Colonic mucosa (tissue), 4 donors: ENCODE results near the gene TMEM132D. TPM values are rescaled to one million over a fixed set of nuclear protein-coding genes. Genes with fewer than 3 reads are reported as not detected.

Experiments used
- DNase-seq: peaks from one replicate; pipeline ENCODE4 v3.0.0-alpha.2; 2020
- H3K27ac ChIP-seq: fragments of 200-600 bp; one replicate; pipeline ENCODE4 v1.8.0; 2021
- H3K27me3 ChIP-seq: fragments of 200-600 bp; one replicate; pipeline ENCODE4 v1.8.0; 2021
- H3K36me3 ChIP-seq: fragments of 200-600 bp; one replicate; pipeline ENCODE4 v1.8.0; 2021
- H3K4me1 ChIP-seq: fragments of 200-600 bp; one replicate; pipeline ENCODE4 v1.8.0; 2021; ENCODE audit warnings: mild to moderate bottlenecking
- H3K4me3 ChIP-seq: fragments of 200-600 bp; one replicate; pipeline ENCODE4 v1.8.0; 2021
- H3K9ac ChIP-seq, 2 donors: one replicate each; pipeline ENCODE4 v1.7.0; 2013; ENCODE audit warnings: control low read depth in 2 of 2, low read depth in 2 of 2, low read length in 2 of 2
- H3K9me3 ChIP-seq: fragments of 200-600 bp; one replicate; pipeline ENCODE4 v1.8.0; 2021
- intact Hi-C: fragments of 100-400 bp; cut with DNase I; formaldehyde crosslinking; loops from one replicate; pipeline ENCODE4 v1.14.1; 2022
- total RNA-seq, 2 donors: library from RNA; stranded (reverse); fragmentation: NEBNext Ultra II Directional in 1 of 2; extraction: Animal tissue kit (Norgen Biotek cat#: 25700) in 1 of 2; gene quantifications; one replicate each; pipeline ENCODE4 v1.2.1, GENCODE V29; 2021
- TF ChIP-seq, protein P1 (sequence below): fragments of 200-600 bp; IDR thresholded peaks from one replicate; pipeline ENCODE4 v1.8.0; 2022; ENCODE audit warnings: antibody characterized with exemption, mild to moderate bottlenecking
- donor health status: healthy.
- donor health status: DM: no; HTN: no; CAD: no.
- donor health status: DM: no; HTN: no; CAD: no.

Gene TMEM132D
- total RNA-seq, 2 donors from 2014 or later: 0.17 to 0.32 TPM

DNA sequence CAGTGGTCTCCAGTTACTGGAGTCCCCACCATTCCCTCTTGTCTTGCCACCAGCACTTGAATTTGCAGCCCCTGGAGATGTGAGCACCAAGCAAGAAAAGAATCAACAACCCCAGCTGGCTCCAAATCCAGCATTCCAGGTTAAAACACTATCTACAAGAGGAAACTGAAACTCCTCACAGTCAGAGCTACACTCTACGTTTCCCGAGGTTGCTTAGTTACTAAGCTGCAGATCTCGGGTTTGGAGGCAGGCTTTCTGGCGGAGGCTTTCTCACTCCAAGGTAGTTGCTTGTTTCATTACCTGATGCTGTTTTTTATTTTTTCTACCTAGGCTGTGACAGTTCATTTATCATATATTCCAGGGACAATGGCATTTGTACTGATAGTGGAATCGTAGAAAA lies 802.4 kb downstream of the TMEM132D start:
- Histone ChIP-seq H3K9ac (no peak overlapping the region), H3K9me3 (no peaks in the 10 kb centered on the region), H3K4me1 (no peaks in the 10 kb centered on the region), H3K4me3 (no peak overlapping the region), H3K36me3 (no peaks in the 10 kb centered on the region), H3K27me3 (no peaks in the 10 kb centered on the region), H3K27ac (no peak overlapping the region)
- TF ChIP-seq, protein P1, sequence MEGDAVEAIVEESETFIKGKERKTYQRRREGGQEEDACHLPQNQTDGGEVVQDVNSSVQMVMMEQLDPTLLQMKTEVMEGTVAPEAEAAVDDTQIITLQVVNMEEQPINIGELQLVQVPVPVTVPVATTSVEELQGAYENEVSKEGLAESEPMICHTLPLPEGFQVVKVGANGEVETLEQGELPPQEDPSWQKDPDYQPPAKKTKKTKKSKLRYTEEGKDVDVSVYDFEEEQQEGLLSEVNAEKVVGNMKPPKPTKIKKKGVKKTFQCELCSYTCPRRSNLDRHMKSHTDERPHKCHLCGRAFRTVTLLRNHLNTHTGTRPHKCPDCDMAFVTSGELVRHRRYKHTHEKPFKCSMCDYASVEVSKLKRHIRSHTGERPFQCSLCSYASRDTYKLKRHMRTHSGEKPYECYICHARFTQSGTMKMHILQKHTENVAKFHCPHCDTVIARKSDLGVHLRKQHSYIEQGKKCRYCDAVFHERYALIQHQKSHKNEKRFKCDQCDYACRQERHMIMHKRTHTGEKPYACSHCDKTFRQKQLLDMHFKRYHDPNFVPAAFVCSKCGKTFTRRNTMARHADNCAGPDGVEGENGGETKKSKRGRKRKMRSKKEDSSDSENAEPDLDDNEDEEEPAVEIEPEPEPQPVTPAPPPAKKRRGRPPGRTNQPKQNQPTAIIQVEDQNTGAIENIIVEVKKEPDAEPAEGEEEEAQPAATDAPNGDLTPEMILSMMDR: no peak
- no peak for DNase-seq
- intact Hi-C loops: no loop called here

DNA sequence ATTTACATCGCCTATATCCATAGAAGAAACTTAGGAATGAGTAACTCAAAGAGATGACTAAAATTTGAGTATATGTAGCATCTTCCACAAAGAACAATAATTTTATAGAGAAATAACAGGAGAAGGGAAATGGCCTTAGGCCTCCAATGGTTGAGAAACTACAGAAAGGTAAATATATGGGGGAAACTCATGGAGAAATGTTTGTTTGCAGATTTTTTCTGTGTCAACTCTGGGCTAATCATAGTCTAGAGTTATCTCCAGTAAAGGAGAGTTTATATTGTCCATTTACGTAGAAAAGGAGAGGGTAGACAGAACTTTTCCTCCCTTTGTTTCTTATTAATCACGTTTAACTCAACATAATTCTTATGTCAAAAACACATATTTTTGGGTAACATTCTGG lies 806.4 kb downstream of the TMEM132D start:
- intact Hi-C loops: no loop called here
- Histone ChIP-seq H3K4me3 (no peak overlapping the region), H3K4me1 (no peaks in the 10 kb centered on the region), H3K9me3 (no peaks in the 10 kb centered on the region), H3K36me3 (no peaks in the 10 kb centered on the region), H3K27me3 (no peaks in the 10 kb centered on the region), H3K27ac (no peak overlapping the region), H3K9ac (no peak overlapping the region)
- TF ChIP-seq, protein P1: no peak
- DNase-seq: no peak

- H3K36me3 ChIP-seq: no peaks in the 10 kb centered on the region
- intact Hi-C loops: no loop called here
- H3K27ac ChIP-seq: no peak overlapping the region
- no peak overlapping the region for H3K4me3 ChIP-seq
- no peak for DNase-seq
- no peaks in the 10 kb centered on the region for H3K27me3 ChIP-seq
- H3K9me3 ChIP-seq: no peaks in the 10 kb centered on the region
- TF ChIP-seq, protein P1: no peak
- H3K9ac ChIP-seq: no peak overlapping the region
- no peaks in the 10 kb centered on the region for H3K4me1 ChIP-seq
Measured at GRCh38 chr12:129096968-129097367, 806.9 kb downstream of the TMEM132D start.

GRCh38 chr12:129096184-129096583 lies 807.6 kb downstream of the TMEM132D start:
- Histone ChIP-seq H3K36me3 (no peaks in the 10 kb centered on the region), H3K4me3 (no peak overlapping the region), H3K9me3 (no peaks in the 10 kb centered on the region), H3K27me3 (no peaks in the 10 kb centered on the region), H3K9ac (no peak overlapping the region), H3K27ac (no peak overlapping the region), H3K4me1 (no peaks in the 10 kb centered on the region)
- TF ChIP-seq, protein P1: no peak
- no peak for DNase-seq
- intact Hi-C loops: no loop called here

DNA sequence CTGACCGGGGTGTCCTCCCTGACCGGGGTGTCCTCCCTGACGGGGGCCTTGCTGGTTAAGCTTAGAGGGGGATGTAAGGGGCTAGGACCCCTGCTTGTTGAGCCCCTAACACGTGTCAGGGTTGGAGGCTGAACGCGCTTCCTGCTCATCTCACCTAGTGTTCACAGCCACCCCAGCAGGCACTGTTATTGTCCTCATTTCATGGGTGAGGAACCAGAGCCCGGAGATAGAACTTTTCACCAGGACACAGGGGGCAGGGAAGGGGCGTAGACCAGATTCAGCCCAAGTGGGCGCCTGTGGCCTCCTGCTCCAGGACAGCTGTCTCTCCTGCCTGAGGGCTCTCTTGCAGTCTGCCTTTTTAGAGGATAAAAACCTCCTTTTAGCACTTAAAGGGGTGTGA lies 814.2 kb downstream of the TMEM132D start:
- H3K4me3 ChIP-seq: no peak overlapping the region
- no peaks in the 10 kb centered on the region for H3K4me1 ChIP-seq
- no peak overlapping the region for H3K27ac ChIP-seq
- H3K9me3 ChIP-seq: no peaks in the 10 kb centered on the region
- H3K27me3 ChIP-seq: no peaks in the 10 kb centered on the region
- H3K36me3 ChIP-seq: no peaks in the 10 kb centered on the region
- intact Hi-C loops: no loop called here
- TF ChIP-seq, protein P1: no peak
- no peak overlapping the region for H3K9ac ChIP-seq
- DNase-seq: no peak
